Pancreas (tissue), 10 donors: ENCODE measurements around the gene CCDC78. TPM values are rescaled to one million over a fixed set of nuclear protein-coding genes. Genes with fewer than 3 reads are reported as not detected.

Experiments used
- ATAC-seq, 4 donors: fragments of 200-7000 bp; cut with Tn5 transposase; one replicate each; pipeline versions ENCODE4 v1.8.0 to v1.9.1; 2020; ENCODE audit warnings: mild to moderate bottlenecking in 4 of 4, moderate library complexity in 4 of 4
- DNase-seq, 6 donors: peaks; one replicate each; pipeline ENCODE4 v3.0.0-alpha.2; 2020
- FAIRE-seq: peaks from 2 replicates; lab custom pipeline; 2012; peaks lifted over from hg19 to GRCh38; lab: Jason Lieb, UNC
- H3K27ac ChIP-seq, 4 donors: fragments of 200-600 bp; sonication (generic); 1 replicate in 3 of 4; 2 replicates in 1 of 4; pipeline versions ENCODE4 v1.5.0 to v1.8.0; 2020
- H3K27me3 ChIP-seq, 4 donors: fragments of 200-600 bp; one replicate each; pipeline ENCODE4 v1.8.0; 2021
- H3K36me3 ChIP-seq, 3 donors: fragments of 200-600 bp; sonication (generic) in 1 of 3; one replicate each; pipeline versions ENCODE4 v1.5.0 to v1.8.0; 2020 to 2021
- H3K4me1 ChIP-seq, 3 donors: fragments of 200-600 bp; one replicate each; pipeline ENCODE4 v1.8.0; 2021
- H3K4me3 ChIP-seq, 4 donors: fragments of 200-600 bp; sonication (generic) in 2 of 4; one replicate each; pipeline versions ENCODE4 v1.5.0 to v1.8.0; 2020 to 2021
- H3K9me3 ChIP-seq, 4 donors: fragments of 200-600 bp; one replicate each; pipeline ENCODE4 v1.8.0; 2021
- WGBS, 2 donors: extraction: QIAGEN DNeasy Blood & Tissue Kit; methylation state at CpG; one replicate each; pipeline ENCODE4 v1.1.7; 2013; 5-methylcytosine and 5-hydroxymethylcytosine counted together
- intact Hi-C, 3 donors: fragments of 100-400 bp; cut with DNase I; formaldehyde crosslinking; loops; one replicate each; pipeline versions ENCODE4 v1.11.1 to v1.14.2; 2022
- polyA plus RNA-seq, 2 donors: library from polyadenylated mRNA; stranded (reverse); fragments of 200-250 nt; gene quantifications; one replicate each; pipeline ENCODE4 v1.2.3, GENCODE V29; 2013
- total RNA-seq, 6 donors: library from RNA; stranded (reverse); fragmentation: NEBNext Ultra II Directional in 4 of 6; extraction: Animal tissue kit (Norgen Biotek cat#: 25700) in 4 of 6; gene quantifications; one replicate each; pipeline versions ENCODE4 v1.2.1 to v1.2.4, GENCODE V29; 2021 to 2023
- TF ChIP-seq, protein P1 (sequence below), 4 donors: fragments of 200-600 bp; sonication (generic) in 3 of 4; IDR thresholded peaks; one replicate each; pipeline versions ENCODE4 v1.5.0 to v1.8.0; 2021; ENCODE audit warnings: antibody characterized with exemption in 4 of 4
- donor health status: healthy with polysubstance abuse.
- donor health status: DM: no; HTN: no; CAD: no; lungs with moderate emphysema.
- donor health status: DM: no; HTN: no; CAD: no.
- donor health status: control.
- donor health status: control.
- donor health status: Bipolar disorder and iron deficiency.
- donor health status: DM: yes; HTN: yes; CAD: no.
- donor health status: DM: no; HTN: no; CAD: no.
- donor health status: DM: no; HTN: no; CAD: no.
- donor health status: DM: yes; HTN: yes; CAD: no.

CCDC78 gene
- total and polyA plus RNA-seq, 8 donors: 0.16 to 7.7 (median 0.46) TPM

DNA sequence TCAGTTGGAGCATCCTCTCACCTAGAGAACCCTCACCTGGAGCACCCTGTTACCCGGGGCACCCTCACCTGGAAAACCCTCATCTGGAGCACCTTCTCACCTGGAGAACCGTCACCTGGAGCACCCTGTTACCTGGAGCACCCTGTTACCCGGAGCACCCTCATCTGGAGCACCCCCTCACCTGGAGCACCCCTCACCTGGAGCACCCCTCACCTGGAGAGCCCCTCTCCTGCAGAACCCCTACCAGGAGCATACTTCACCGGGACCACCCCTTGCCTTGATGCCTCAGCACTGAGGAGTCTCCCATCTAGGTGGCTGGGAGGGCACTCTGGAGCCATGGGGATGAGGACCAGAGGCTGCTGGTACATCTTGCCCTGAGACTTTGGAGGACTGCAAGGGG lies 17.3 kb downstream of the CCDC78 start:
- Histone ChIP-seq H3K4me1 (no peaks in the 10 kb centered on the region), H3K27me3 (peaks cover 0 to 24% (median 3%) of the 10 kb centered on the region in 4 donors), H3K27ac (no peak overlapping the region), H3K4me3 (no peak overlapping the region), H3K36me3 (no peaks in the 10 kb centered on the region), H3K9me3 (no peaks in the 10 kb centered on the region)
- FAIRE-seq: no peak
- no peak for ATAC-seq
- TF ChIP-seq, protein P1, sequence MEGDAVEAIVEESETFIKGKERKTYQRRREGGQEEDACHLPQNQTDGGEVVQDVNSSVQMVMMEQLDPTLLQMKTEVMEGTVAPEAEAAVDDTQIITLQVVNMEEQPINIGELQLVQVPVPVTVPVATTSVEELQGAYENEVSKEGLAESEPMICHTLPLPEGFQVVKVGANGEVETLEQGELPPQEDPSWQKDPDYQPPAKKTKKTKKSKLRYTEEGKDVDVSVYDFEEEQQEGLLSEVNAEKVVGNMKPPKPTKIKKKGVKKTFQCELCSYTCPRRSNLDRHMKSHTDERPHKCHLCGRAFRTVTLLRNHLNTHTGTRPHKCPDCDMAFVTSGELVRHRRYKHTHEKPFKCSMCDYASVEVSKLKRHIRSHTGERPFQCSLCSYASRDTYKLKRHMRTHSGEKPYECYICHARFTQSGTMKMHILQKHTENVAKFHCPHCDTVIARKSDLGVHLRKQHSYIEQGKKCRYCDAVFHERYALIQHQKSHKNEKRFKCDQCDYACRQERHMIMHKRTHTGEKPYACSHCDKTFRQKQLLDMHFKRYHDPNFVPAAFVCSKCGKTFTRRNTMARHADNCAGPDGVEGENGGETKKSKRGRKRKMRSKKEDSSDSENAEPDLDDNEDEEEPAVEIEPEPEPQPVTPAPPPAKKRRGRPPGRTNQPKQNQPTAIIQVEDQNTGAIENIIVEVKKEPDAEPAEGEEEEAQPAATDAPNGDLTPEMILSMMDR (IDR thresholded peaks at IDR 0.05): no peak
- DNase-seq: no peak
- WGBS, 2 donors: 47 to 72% methylated on average over 4 of the region's 4 CpGs
- intact Hi-C loops: loop anchor here in 1 of 3 donors (10.0 kb wide), 1 partner anchor 76 kb away; the partner anchor contains the start of genes CHTF18 and RPUSD1

DNA sequence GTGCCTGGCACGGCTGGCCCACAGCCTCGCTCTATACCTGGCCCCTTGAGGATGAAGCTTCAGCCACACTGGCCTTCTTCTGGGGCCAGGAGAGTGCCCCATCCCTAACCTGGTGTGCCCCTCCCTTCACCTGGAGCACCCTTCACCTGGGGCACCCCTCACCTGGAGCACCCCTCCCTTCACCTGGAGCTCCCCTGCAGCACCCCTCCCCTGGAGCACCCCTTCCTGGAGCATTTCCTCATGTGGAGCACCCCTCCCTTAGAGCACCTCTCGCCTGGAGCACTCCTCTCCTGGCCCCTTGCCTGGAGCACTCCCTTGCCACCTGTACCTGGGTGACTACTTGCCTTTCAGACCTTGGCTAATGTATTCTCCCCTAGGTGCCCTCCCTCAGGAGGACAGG lies 18.2 kb downstream of the CCDC78 start:
- ATAC-seq (no peak), FAIRE-seq (no peak), DNase-seq (no peak)
- TF ChIP-seq, protein P1 (IDR thresholded peaks at IDR 0.05): no peak
- Histone ChIP-seq H3K36me3 (no peaks in the 10 kb centered on the region), H3K27ac (no peak overlapping the region), H3K27me3 (peaks cover 0 to 31% (median 3%) of the 10 kb centered on the region in 4 donors), H3K4me1 (no peaks in the 10 kb centered on the region), H3K4me3 (no peak overlapping the region), H3K9me3 (no peaks in the 10 kb centered on the region)
- WGBS, 2 donors: 32 to 42% methylated on average over 3 of the region's 3 CpGs
- intact Hi-C loops: loop anchor here in 1 of 3 donors (10.0 kb wide), 1 partner anchor 77 kb away; the partner anchor contains the start of genes CHTF18 and RPUSD1

DNA sequence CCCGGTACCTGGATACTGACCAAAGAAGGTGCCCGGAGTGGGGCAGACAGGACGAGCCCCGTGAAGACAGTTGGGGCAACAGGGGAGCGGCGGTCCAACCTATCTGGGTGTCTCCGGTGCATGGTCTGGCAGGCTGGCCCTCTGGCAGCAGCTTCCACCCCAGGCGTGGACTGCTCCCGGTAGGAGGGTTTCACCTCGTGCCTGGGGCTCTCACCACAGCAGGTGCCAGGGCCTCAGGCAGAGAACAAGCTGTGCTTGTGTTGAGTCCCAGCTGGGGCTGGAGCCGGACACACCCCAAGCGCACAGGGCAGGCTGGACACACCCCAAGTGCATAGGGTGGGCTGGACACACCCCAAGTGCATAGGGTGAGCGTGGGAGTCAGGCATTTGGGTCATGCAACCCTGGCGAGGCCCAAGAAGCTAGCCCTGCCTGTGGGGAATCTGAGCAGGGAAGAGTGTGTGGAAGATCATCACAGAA lies 19.1 kb downstream of the CCDC78 start:
- intact Hi-C loops: loop anchor here in 1 of 3 donors (10.0 kb wide), 1 partner anchor 78 kb away; the partner anchor contains the start of genes CHTF18 and RPUSD1
- H3K36me3 ChIP-seq: no peaks in the 10 kb centered on the region
- no peak overlapping the region for H3K4me3 ChIP-seq
- peaks cover 0 to 35% (median 4%) of the 10 kb centered on the region in 4 donors for H3K27me3 ChIP-seq
- TF ChIP-seq, protein P1 (IDR thresholded peaks at IDR 0.05): no peak
- no peaks in the 10 kb centered on the region for H3K4me1 ChIP-seq
- ATAC-seq (peak in 1 of 4 donors; percentile 6), FAIRE-seq (no peak), DNase-seq (no peak)
- no peaks in the 10 kb centered on the region for H3K9me3 ChIP-seq
- WGBS, 2 donors: 31 to 34% methylated on average over 14 of the region's 14 CpGs
- H3K27ac ChIP-seq: no peak overlapping the region

DNA sequence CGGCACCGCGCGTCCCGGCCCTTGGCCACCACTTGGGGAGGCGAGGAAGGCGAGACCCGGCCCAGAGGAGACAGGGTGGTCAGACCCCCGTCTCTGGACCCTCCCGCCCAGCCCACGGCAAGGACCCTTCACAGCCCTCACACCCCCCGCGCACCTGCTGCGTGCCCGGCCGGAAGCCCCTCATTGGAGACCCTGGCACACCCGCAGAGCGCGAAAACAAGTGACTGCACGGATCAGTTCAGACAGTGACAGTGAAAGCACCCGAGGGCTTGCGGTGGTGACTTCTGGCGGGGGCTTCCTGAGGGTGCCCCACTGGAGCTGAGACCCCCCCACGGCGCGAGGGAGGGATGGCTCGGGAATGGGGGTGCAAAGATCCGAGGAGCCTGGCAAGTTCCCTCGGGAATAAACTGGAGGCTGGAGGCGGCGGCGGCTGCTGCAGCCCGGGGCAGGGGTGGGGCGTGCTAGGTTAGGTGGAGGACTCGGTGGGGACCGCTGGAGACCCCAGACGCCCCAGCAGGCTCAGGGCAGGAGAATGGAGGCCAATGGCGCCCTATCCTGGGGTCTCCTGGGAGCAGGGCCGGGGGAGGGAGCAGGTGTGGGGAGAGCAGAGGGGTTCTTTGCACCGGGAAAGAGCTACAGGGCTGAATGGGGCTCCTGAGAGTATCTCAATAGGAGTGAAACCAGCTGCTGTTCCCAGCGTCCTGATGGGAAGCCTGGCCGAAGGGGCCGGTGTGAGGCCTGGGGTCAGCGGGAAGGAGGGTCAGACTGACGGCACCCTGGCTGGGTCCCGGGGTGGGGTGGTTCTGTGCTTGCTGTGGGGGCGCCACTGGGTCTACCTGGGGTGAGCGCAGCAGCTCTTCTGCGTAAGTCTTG lies 19.8 kb downstream of the CCDC78 start:
- DNase-seq (no peak), ATAC-seq (no peak), FAIRE-seq (no peak)
- Histone ChIP-seq H3K4me3 (no peak overlapping the region), H3K9me3 (no peaks in the 10 kb centered on the region), H3K27ac (no peak overlapping the region), H3K4me1 (no peaks in the 10 kb centered on the region), H3K36me3 (no peaks in the 10 kb centered on the region), H3K27me3 (peaks cover 0 to 41% (median 7%) of the 10 kb centered on the region in 4 donors)
- TF ChIP-seq, protein P1 (IDR thresholded peaks at IDR 0.05): no peak
- intact Hi-C loops: loop anchor here in 1 of 3 donors (10.0 kb wide), 1 partner anchor 78 kb away; the partner anchor contains the start of genes CHTF18 and RPUSD1
- WGBS, 2 donors: 4 to 6% methylated on average over 45 to 49 of the region's 49 CpGs
